ENCODE data around the gene PSMD7. TPM values are rescaled to one million over a fixed set of nuclear protein-coding genes. Genes with fewer than 3 reads are reported as not detected.

The PSMD7 gene
- total and polyA plus RNA-seq, 2 of the 13 experiments (the other 11 are each of a cell fraction or from before 2014, with no cell fraction given) = 105 to 224 TPM

GRCh38 chr16:74296432-74297144 lies at the start of gene PSMD7 (continued):
- TF ChIP-seq ZNF646 (CRISPR knock-in tag; IDR thresholded peaks at IDR 0.05) (no peak), GMEB1 (CRISPR knock-in tag; IDR thresholded peaks at IDR 0.05; ENCODE audit: borderline replicate concordance) (peak; percentile 89), WIZ (CRISPR knock-in tag; IDR thresholded peaks at IDR 0.05) (peak; percentile 92), SMAD1 (CRISPR knock-in tag; IDR thresholded peaks at IDR 0.05; ENCODE audit: borderline replicate concordance, low read depth) (peak; percentile 62; the same call in 1 of the 2 replicates), CEBPB (IDR thresholded peaks at IDR 0.05; ENCODE audit: borderline replicate concordance, low read depth, low read length) (no peak), SRSF9 (IDR thresholded peaks at IDR 0.05; ENCODE audit: borderline replicate concordance, insufficient read depth, low read depth, low read length, poor library complexity, severe bottlenecking) (no peak), ZNF768 (CRISPR knock-in tag; IDR thresholded peaks at IDR 0.05) (peak; percentile 85; the same call in 1 of the 2 replicates), ZNF10 (CRISPR knock-in tag; IDR thresholded peaks at IDR 0.05; ENCODE audit: borderline replicate concordance, low read depth) (0 out of 2 replicates have a peak, but pooled peaks have one; percentile 20), ZNF264 (CRISPR knock-in tag; IDR thresholded peaks at IDR 0.05) (no peak; the same call in 1 of the 2 replicates), ZNF709 (CRISPR knock-in tag; IDR thresholded peaks at IDR 0.05) (peak; percentile 78), LCORL (IDR thresholded peaks at IDR 0.05) (0 out of 2 replicates have a peak, but pooled peaks have one; percentile 9), LCORL (CRISPR knock-in tag; IDR thresholded peaks at IDR 0.05) (peak; percentile 68; the same call in 1 of the 2 replicates), KDM5B (CRISPR knock-in tag; IDR thresholded peaks at IDR 0.05; ENCODE audit: borderline replicate concordance) (peak; percentile 98), GPN1 (CRISPR knock-in tag; IDR thresholded peaks at IDR 0.05; ENCODE audit: borderline replicate concordance) (0 out of 2 replicates have a peak, but pooled peaks have one; percentile 44), SMAD3 (CRISPR knock-in tag; IDR thresholded peaks at IDR 0.05) (no peak; the same call in 1 of the 2 replicates)

Data from HepG2 (cell line).